HFFc6 (cell line): ENCODE data around the gene ACTR1A. TPM values are rescaled to one million over a fixed set of nuclear protein-coding genes. Genes with fewer than 3 reads are reported as not detected.
A peak's percentile ranks its signal among the peaks of the same experiment; 100 is the strongest.
"Not testable (repeated sequence)": the region's sequence is repeated elsewhere in the genome, so short reads cannot be mapped to it uniquely, and the experiment has no call there.

Experiments used
- DNase-seq: peaks from one replicate; pipeline ENCODE4 v3.0.0-alpha.2; 2018
- H3K27ac Mint-ChIP-seq: 2 replicates; pipeline ENCODE4 v1.8.0; 2020; ENCODE audit warnings: mild to moderate bottlenecking, mixed read lengths
- H3K27me3 Mint-ChIP-seq: 2 replicates; pipeline ENCODE4 v1.8.0; 2021; ENCODE audit warnings: mild to moderate bottlenecking, moderate library complexity, mixed read lengths; ENCODE audit not compliant: insufficient read depth
- H3K36me3 Mint-ChIP-seq: 2 replicates; pipeline ENCODE4 v1.8.0; 2021; ENCODE audit warnings: low read depth, mixed read lengths
- H3K4me1 Mint-ChIP-seq: 2 replicates; pipeline ENCODE4 v1.8.0; 2020; ENCODE audit warnings: low read depth, mixed read lengths
- H3K4me3 Mint-ChIP-seq: 2 replicates; pipeline ENCODE4 v1.8.0; 2020; ENCODE audit warnings: mild to moderate bottlenecking, moderate library complexity, mixed read lengths
- H3K9me3 Mint-ChIP-seq: 2 replicates; pipeline ENCODE4 v1.8.0; 2020; ENCODE audit warnings: mild to moderate bottlenecking, mixed read lengths
- total RNA-seq, 6 experiments: library from RNA; stranded (reverse); fragmentation: NEBNext Ultra II Directional; extraction: Animal tissue kit (Norgen Biotek cat#: 25700); gene quantifications; 2 replicates in 1 of 6; 3 replicates in 5 of 6; pipeline ENCODE4 v1.2.3, GENCODE V29; 2021
- TF ChIP-seq, protein P1 (sequence below): fragments of 200-600 bp; sonication (generic); IDR thresholded peaks from 2 replicates; pipeline ENCODE4 v1.5.0; 2021; ENCODE audit warnings: antibody characterized with exemption, mild to moderate bottlenecking

Gene ACTR1A
- total RNA-seq, 6 experiments from 2014 or later = 125 to 175 (median 152) TPM

DNA sequence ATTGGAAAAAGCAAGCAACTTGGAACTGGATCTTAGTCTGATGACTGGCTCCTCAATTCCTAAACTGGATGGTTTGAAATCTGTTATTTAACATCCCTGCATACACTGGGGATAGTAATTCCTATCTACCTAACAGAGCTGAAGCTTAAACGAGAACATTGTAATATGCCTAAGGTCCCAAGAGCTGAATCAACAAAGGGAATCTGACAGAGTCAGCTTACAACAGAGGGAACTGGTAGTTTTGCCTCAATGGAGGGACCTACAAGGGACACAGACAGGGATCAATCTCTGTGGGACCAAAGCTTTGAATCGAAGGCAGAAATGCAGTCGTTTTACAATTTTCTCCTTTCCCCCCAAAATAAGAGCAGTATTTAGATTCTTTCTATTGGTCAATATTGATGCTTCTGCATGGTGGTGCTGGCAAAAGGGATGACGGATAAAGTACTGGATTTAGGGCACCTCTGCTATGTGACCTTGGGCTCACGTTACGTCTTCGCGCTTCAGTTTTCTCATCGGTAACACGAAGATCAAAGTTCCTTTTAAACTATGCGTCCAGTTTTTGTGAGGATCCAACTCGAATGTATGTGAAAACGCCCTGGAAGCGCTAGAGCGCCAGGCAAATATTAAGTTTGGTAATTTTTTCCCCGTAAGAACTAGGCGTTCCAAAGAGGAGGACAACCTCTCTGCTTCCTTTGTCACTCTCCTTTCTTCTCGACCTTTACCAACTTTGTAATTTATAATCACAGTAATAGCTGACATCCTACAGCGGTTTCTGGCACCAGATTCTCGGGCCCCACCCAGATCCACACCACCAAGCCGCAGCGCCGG, 1.1 kb downstream of the ACTR1A start:
- DNase-seq = no peak

DNA sequence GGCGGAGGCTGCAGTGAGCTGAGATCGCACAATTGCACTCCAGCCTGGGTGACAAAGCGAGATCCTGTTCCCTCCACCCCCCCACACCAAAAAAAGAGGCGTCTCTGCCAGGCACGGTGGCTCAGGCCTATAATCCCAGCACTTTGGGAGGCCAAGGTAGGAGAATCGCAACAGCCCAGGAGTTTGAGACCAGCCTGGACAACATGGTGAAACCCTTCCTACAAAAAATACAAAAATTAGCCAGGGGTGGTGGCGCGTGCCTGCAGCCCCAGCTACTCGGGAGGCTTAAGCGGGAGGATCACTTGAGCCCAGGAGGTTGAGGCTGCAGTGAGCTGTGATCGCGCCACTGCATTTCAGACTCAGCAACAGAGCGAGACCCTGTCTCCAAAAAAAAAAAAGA, 1.8 kb downstream of the ACTR1A start:
- H3K4me1 Mint-ChIP-seq = peaks cover 32% of the 10 kb centered on the region
- H3K36me3 Mint-ChIP-seq = peaks cover 10% of the 10 kb centered on the region; the same call in 1 of the 2 replicates
- DNase-seq, H3K27me3 Mint-ChIP-seq, H3K9me3 Mint-ChIP-seq, H3K4me3 Mint-ChIP-seq, H3K27ac Mint-ChIP-seq: not testable (repeated sequence)

More for the DNA sequence above, 1.1 kb downstream of the ACTR1A start:
- no peaks in the 10 kb centered on the region for H3K9me3 Mint-ChIP-seq
- no peak overlapping the region for H3K4me3 Mint-ChIP-seq
- H3K27me3 Mint-ChIP-seq = no peaks in the 10 kb centered on the region
- no peak overlapping the region for H3K27ac Mint-ChIP-seq
- H3K36me3 Mint-ChIP-seq = peaks cover 10% of the 10 kb centered on the region; the same call in 1 of the 2 replicates
- peaks cover 35% of the 10 kb centered on the region for H3K4me1 Mint-ChIP-seq
- TF ChIP-seq, protein P1, sequence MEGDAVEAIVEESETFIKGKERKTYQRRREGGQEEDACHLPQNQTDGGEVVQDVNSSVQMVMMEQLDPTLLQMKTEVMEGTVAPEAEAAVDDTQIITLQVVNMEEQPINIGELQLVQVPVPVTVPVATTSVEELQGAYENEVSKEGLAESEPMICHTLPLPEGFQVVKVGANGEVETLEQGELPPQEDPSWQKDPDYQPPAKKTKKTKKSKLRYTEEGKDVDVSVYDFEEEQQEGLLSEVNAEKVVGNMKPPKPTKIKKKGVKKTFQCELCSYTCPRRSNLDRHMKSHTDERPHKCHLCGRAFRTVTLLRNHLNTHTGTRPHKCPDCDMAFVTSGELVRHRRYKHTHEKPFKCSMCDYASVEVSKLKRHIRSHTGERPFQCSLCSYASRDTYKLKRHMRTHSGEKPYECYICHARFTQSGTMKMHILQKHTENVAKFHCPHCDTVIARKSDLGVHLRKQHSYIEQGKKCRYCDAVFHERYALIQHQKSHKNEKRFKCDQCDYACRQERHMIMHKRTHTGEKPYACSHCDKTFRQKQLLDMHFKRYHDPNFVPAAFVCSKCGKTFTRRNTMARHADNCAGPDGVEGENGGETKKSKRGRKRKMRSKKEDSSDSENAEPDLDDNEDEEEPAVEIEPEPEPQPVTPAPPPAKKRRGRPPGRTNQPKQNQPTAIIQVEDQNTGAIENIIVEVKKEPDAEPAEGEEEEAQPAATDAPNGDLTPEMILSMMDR = no peak

DNA sequence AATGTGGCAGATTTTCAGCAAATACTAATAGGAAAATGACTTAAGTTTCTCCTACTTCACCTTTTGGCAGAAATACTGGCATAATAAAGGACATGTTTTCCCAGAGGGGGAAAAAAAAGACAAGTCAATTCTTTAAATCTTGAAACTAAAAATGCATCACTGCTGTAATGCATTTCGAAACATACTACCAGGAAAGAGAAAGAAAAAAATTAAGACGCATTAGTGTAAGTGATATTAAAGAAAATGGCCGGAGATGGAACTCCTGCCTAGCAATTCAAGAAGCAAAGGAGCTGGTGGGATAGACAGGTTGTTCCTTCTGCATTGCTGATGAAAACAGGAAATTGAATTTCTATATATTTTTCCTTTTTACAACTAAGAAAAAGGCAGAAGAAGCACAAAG, 3.2 kb downstream of the ACTR1A start:
- no peak for DNase-seq
- peak overlapping the region; percentile 66 for H3K27ac Mint-ChIP-seq
- no peaks in the 10 kb centered on the region for H3K9me3 Mint-ChIP-seq
- H3K4me1 Mint-ChIP-seq = peaks cover 22% of the 10 kb centered on the region
- TF ChIP-seq, protein P1 = no peak
- no peak overlapping the region for H3K4me3 Mint-ChIP-seq
- no peaks in the 10 kb centered on the region for H3K27me3 Mint-ChIP-seq
- peaks cover 7% of the 10 kb centered on the region; the same call in 1 of the 2 replicates for H3K36me3 Mint-ChIP-seq

DNA sequence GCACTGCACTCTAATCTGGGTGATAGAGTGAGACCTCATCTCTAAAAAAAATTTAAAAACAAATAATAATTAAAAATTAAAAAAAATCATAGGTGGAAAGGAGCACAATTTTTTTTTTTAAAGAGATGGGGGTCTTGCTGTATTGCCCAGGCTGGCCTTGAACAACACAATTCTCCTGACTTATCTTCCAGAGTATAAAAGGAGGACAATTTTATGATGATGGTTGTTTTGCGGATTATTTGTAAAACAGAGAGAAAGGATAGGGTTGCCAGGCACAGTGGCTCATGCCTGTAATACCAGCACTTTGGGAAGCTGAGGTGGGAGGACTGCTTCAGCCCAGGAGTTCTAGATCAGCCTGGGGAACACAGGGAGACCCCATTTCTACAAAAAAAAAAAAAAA, 5.0 kb downstream of the ACTR1A start:
- Mint-ChIP-seq H3K4me3 (no peak overlapping the region), H3K9me3 (no peaks in the 10 kb centered on the region), H3K4me1 (peaks cover 33% of the 10 kb centered on the region), H3K27me3 (no peaks in the 10 kb centered on the region), H3K36me3 (peaks cover 7% of the 10 kb centered on the region; the same call in 1 of the 2 replicates), H3K27ac (no peak overlapping the region)
- DNase-seq = no peak
- TF ChIP-seq, protein P1 = no peak

DNA sequence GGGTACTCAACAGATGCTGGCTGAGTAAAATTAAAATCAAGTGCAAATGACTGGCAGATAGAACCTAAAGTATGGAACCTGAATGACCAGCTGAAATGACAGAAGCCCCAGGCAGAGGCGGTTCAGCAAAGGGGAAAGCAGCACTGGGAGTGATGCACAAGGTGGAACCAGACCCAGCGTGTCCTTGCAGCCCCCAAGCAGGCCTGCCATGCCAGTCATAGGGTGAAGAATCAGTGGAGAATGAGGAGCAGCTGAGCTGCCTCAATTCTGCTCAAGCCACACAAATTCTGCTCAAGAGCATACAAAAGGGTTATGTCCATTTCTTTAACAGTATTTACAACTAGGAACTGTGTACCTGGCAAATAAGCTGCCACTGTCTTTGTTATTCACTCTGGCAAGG, 8.7 kb downstream of the ACTR1A start:
- H3K9me3 Mint-ChIP-seq = no peaks in the 10 kb centered on the region
- no peak overlapping the region for H3K27ac Mint-ChIP-seq
- H3K4me1 Mint-ChIP-seq = peaks cover 18% of the 10 kb centered on the region
- TF ChIP-seq, protein P1 = no peak
- H3K27me3 Mint-ChIP-seq = no peaks in the 10 kb centered on the region; the same call in 1 of the 2 replicates
- no peak overlapping the region for H3K4me3 Mint-ChIP-seq
- no peaks in the 10 kb centered on the region for H3K36me3 Mint-ChIP-seq
- DNase-seq = no peak

DNA sequence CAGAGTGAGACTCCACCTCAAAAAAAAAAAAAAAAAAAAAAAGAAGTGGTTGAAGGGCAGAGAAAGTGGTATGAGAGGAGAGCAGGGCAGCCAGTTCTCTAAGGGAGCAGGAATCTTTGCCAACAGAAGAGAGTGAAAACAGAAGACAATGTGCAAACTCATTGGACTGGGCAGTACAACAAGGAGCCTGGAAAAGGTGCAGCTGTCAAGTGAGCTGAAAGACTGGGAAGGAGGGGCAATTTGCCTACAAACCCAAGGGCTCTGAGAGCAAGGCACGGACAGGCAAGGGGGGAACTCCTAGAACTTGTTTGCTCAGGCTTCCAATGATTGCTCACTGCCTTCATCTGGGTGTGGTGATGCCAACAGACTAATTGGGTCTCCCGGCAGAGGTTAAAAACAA, 9.5 kb downstream of the ACTR1A start:
- Mint-ChIP-seq H3K27ac (peak overlapping the region; percentile 7; the same call in 1 of the 2 replicates), H3K27me3 (no peaks in the 10 kb centered on the region; the same call in 1 of the 2 replicates)

More for the DNA sequence above, 9.5 kb downstream of the ACTR1A start:
- no peak for DNase-seq
- Mint-ChIP-seq H3K36me3 (peaks cover under 1% of the 10 kb centered on the region; the same call in 1 of the 2 replicates), H3K9me3 (no peaks in the 10 kb centered on the region), H3K4me1 (peaks cover 14% of the 10 kb centered on the region), H3K4me3 (no peak overlapping the region)
- TF ChIP-seq, protein P1 = no peak
